Measurements from ENCODE around the gene PEMT. TPM values are rescaled to one million over a fixed set of nuclear protein-coding genes. Genes with fewer than 3 reads are reported as not detected.

Gene PEMT
- total and polyA plus RNA-seq, 2 experiments from 2014 or later = 54.8 to 55.2 TPM

DNA sequence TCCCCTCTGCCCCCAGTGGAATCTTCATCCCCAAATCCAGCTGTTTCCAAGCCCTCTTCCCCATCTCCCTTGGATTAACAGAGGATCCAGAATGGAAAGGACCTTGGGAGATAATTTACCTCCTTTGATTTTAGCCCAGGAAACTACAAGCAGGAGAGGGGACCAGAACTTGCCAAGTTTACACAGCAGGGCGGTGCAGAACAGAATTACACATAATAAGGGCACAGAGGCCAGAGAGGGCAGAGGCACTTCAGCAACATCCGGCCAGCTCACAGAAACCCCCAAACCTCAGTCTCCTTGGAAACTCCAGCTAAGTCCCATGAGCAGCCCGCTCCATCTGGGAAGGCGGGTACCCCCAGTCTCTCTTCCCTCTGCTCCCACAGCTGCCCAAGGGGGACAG is 27.2 kb downstream of the PEMT start:
- H3K36me3 ChIP-seq (ENCODE audit: insufficient read depth) = no peaks in the 10 kb centered on the region
- H3F3A ChIP-seq (replicated peaks; ENCODE audit: low read depth) = no peaks in the 10 kb centered on the region
- H3K4me1 Mint-ChIP-seq = peaks cover 17% of the 10 kb centered on the region
- H3K4me1 ChIP-seq (ENCODE audit: insufficient read depth) = no peaks in the 10 kb centered on the region; the same call in 1 of the 2 replicates
- H3K27ac Mint-ChIP-seq = no peak overlapping the region; the same call in 1 of the 2 replicates
- H3K27me3 ChIP-seq (ENCODE audit: insufficient read depth) = no peaks in the 10 kb centered on the region
- no peak overlapping the region for H3K4me3 ChIP-seq
- no peaks in the 10 kb centered on the region for H3K79me2 ChIP-seq (replicated peaks; ENCODE audit: insufficient read depth)
- no peak overlapping the region for H3K4me2 ChIP-seq
- ATAC-seq (no peak), DNase-seq (ENCODE audit: low spot score) (no peak)
- no peak overlapping the region for H3K27ac ChIP-seq (ENCODE audit: low read depth)
- H3K27me3 Mint-ChIP-seq (ENCODE audit: insufficient read depth, low read depth, poor library complexity) = peaks cover 8% of the 10 kb centered on the region
- no peaks in the 10 kb centered on the region for H3K9me2 ChIP-seq (ENCODE audit: insufficient read depth)
- H3K9me3 Mint-ChIP-seq = no peaks in the 10 kb centered on the region
- H3K36me3 Mint-ChIP-seq (ENCODE audit: low read depth) = no peaks in the 10 kb centered on the region
- no peak overlapping the region for H3K4me3 Mint-ChIP-seq
- TF ChIP-seq JUNB (IDR thresholded peaks at IDR 0.05; ENCODE audit: unreplicated experiment) (no peak), STAT1 (IDR thresholded peaks at IDR 0.05; ENCODE audit: unreplicated experiment) (no peak), CREB1 (CRISPR knock-in tag; IDR thresholded peaks at IDR 0.05; ENCODE audit: low read depth) (no peak), EZH2 (IDR thresholded peaks at IDR 0.05; ENCODE audit: low read depth, unreplicated experiment) (no peak), NANOG (IDR thresholded peaks at IDR 0.05; ENCODE audit: borderline replicate concordance) (no peak), POLR2AphosphoS5 (IDR thresholded peaks at IDR 0.05; ENCODE audit: low read depth) (no peak), ZNF331 (CRISPR knock-in tag; IDR thresholded peaks at IDR 0.05; ENCODE audit: low read depth) (no peak), EZH2phosphoT487 (IDR thresholded peaks at IDR 0.05; ENCODE audit: unreplicated experiment) (no peak)
- TF ChIP-seq, protein P1, sequence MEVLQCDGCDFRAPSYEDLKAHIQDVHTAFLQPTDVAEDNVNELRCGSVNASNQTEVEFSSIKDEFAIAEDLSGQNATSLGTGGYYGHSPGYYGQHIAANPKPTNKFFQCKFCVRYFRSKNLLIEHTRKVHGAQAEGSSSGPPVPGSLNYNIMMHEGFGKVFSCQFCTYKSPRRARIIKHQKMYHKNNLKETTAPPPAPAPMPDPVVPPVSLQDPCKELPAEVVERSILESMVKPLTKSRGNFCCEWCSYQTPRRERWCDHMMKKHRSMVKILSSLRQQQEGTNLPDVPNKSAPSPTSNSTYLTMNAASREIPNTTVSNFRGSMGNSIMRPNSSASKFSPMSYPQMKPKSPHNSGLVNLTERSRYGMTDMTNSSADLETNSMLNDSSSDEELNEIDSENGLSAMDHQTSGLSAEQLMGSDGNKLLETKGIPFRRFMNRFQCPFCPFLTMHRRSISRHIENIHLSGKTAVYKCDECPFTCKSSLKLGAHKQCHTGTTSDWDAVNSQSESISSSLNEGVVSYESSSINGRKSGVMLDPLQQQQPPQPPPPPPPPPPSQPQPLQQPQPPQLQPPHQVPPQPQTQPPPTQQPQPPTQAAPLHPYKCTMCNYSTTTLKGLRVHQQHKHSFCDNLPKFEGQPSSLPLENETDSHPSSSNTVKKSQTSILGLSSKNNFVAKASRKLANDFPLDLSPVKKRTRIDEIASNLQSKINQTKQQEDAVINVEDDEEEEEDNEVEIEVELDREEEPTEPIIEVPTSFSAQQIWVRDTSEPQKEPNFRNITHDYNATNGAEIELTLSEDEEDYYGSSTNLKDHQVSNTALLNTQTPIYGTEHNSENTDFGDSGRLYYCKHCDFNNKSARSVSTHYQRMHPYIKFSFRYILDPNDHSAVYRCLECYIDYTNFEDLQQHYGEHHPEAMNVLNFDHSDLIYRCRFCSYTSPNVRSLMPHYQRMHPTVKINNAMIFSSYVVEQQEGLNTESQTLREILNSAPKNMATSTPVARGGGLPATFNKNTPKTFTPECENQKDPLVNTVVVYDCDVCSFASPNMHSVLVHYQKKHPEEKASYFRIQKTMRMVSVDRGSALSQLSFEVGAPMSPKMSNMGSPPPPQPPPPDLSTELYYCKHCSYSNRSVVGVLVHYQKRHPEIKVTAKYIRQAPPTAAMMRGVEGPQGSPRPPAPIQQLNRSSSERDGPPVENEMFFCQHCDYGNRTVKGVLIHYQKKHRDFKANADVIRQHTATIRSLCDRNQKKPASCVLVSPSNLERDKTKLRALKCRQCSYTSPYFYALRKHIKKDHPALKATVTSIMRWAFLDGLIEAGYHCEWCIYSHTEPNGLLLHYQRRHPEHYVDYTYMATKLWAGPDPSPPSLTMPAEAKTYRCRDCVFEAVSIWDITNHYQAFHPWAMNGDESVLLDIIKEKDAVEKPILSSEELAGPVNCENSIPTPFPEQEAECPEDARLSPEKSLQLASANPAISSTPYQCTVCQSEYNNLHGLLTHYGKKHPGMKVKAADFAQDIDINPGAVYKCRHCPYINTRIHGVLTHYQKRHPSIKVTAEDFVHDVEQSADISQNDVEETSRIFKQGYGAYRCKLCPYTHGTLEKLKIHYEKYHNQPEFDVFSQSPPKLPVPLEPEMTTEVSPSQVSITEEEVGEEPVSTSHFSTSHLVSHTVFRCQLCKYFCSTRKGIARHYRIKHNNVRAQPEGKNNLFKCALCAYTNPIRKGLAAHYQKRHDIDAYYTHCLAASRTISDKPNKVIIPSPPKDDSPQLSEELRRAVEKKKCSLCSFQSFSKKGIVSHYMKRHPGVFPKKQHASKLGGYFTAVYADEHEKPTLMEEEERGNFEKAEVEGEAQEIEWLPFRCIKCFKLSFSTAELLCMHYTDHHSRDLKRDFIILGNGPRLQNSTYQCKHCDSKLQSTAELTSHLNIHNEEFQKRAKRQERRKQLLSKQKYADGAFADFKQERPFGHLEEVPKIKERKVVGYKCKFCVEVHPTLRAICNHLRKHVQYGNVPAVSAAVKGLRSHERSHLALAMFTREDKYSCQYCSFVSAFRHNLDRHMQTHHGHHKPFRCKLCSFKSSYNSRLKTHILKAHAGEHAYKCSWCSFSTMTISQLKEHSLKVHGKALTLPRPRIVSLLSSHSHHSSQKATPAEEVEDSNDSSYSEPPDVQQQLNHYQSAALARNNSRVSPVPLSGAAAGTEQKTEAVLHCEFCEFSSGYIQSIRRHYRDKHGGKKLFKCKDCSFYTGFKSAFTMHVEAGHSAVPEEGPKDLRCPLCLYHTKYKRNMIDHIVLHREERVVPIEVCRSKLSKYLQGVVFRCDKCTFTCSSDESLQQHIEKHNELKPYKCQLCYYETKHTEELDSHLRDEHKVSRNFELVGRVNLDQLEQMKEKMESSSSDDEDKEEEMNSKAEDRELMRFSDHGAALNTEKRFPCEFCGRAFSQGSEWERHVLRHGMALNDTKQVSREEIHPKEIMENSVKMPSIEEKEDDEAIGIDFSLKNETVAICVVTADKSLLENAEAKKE (CRISPR knock-in tag; IDR thresholded peaks at IDR 0.05) = no peak
- no peaks in the 10 kb centered on the region for H4K20me1 ChIP-seq (replicated peaks; ENCODE audit: insufficient read depth)
- no peak overlapping the region for H2AFZ ChIP-seq
